ENCODE results near the gene RPS19.

RPS19 gene

DNA sequence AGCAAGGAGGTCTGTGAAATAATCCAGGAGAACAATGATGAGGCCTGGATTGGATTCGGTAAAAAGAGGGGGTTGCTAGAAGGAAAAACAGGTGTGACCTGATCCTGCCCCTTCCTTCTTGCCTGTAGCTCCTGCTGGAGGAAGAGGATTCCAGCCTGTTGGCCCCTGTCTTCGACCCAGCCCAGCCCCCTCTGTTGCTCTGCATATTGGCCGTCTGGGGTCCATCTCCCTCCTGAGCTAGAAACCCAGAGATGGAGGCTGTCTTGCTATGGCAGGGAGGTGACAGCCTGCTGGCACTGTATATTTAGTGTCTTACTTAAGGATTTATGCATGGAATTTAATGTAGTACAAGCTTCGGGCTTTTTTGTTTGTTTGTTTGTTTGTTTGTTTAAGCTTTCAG is 8.6 kb upstream of the RPS19 start:
- no peak for TF ChIP-seq SIN3A (IDR thresholded peaks at IDR 0.05; ENCODE audit: borderline replicate concordance, insufficient read depth, low read length)
- no peak for TF ChIP-seq FOXP2 (optimal IDR thresholded peaks at IDR 0.05; ENCODE audit: borderline replicate concordance, extremely low read depth, extremely low read length, insufficient read depth)
- TF ChIP-seq, protein P1, sequence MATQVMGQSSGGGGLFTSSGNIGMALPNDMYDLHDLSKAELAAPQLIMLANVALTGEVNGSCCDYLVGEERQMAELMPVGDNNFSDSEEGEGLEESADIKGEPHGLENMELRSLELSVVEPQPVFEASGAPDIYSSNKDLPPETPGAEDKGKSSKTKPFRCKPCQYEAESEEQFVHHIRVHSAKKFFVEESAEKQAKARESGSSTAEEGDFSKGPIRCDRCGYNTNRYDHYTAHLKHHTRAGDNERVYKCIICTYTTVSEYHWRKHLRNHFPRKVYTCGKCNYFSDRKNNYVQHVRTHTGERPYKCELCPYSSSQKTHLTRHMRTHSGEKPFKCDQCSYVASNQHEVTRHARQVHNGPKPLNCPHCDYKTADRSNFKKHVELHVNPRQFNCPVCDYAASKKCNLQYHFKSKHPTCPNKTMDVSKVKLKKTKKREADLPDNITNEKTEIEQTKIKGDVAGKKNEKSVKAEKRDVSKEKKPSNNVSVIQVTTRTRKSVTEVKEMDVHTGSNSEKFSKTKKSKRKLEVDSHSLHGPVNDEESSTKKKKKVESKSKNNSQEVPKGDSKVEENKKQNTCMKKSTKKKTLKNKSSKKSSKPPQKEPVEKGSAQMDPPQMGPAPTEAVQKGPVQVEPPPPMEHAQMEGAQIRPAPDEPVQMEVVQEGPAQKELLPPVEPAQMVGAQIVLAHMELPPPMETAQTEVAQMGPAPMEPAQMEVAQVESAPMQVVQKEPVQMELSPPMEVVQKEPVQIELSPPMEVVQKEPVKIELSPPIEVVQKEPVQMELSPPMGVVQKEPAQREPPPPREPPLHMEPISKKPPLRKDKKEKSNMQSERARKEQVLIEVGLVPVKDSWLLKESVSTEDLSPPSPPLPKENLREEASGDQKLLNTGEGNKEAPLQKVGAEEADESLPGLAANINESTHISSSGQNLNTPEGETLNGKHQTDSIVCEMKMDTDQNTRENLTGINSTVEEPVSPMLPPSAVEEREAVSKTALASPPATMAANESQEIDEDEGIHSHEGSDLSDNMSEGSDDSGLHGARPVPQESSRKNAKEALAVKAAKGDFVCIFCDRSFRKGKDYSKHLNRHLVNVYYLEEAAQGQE (IDR thresholded peaks at IDR 0.05; ENCODE audit: insufficient read depth in 1 of 2, low read depth in 2 of 2, low read length in 2 of 2) = no peak
- no peak for TF ChIP-seq TAF1 (IDR thresholded peaks at IDR 0.05; ENCODE audit: borderline replicate concordance, insufficient read depth, low read length)
- no peak for TF ChIP-seq POLR2AphosphoS5 (IDR thresholded peaks at IDR 0.05; ENCODE audit: low read depth, low read length)

DNA sequence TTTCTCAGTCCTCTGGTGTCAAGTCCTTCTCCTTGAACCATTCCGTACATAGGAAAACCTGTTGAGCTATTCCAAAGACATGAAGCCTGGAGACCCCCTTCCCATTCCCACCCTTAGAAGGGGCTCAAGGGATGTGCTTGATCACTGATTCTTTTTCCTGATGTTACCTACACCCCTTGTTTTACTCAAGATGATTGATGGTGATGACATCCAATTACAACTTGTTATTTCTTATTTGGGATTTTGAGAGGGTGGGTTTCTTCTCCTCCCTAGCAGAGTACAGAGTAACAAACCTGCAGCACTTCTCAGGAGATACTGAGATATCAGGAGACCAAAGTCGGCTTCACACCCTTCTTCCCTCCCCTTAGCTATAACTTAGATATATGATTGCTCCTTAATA is 6.7 kb upstream of the RPS19 start:
- TF ChIP-seq POLR2AphosphoS5 (IDR thresholded peaks at IDR 0.05; ENCODE audit: low read depth, low read length) = no peak
- TF ChIP-seq TAF1 (IDR thresholded peaks at IDR 0.05; ENCODE audit: borderline replicate concordance, insufficient read depth, low read length) = no peak
- no peak for TF ChIP-seq FOXP2 (optimal IDR thresholded peaks at IDR 0.05; ENCODE audit: borderline replicate concordance, extremely low read depth, extremely low read length, insufficient read depth)
- no peak for TF ChIP-seq SIN3A (IDR thresholded peaks at IDR 0.05; ENCODE audit: borderline replicate concordance, insufficient read depth, low read length)
- TF ChIP-seq, protein P1 (IDR thresholded peaks at IDR 0.05; ENCODE audit: insufficient read depth in 1 of 2, low read depth in 2 of 2, low read length in 2 of 2) = no peak

DNA sequence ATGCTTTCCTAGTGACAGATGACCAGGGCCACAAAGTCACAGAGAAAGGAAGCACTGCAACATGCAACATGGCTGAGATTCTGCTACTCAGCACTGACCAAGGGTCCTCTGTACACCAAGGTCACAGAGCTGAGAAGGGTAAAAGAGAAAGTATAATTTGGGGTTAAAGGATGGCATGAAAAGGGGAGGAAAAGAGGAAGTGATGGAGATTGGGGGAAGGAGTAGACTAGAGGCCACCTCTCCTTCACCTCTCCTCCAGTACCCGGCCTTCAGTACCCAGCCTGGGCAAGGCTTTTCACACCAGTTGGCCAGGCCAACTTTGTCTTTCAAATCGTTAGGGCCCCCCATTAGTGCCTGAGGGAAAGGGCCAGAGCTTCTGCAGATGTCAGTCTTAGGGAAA is 6.3 kb upstream of the RPS19 start:
- TF ChIP-seq SIN3A (IDR thresholded peaks at IDR 0.05; ENCODE audit: borderline replicate concordance, insufficient read depth, low read length) (no peak), TAF1 (IDR thresholded peaks at IDR 0.05; ENCODE audit: borderline replicate concordance, insufficient read depth, low read length) (no peak), POLR2AphosphoS5 (IDR thresholded peaks at IDR 0.05; ENCODE audit: low read depth, low read length) (no peak), FOXP2 (optimal IDR thresholded peaks at IDR 0.05; ENCODE audit: borderline replicate concordance, extremely low read depth, extremely low read length, insufficient read depth) (no peak)
- TF ChIP-seq, protein P1 (IDR thresholded peaks at IDR 0.05; ENCODE audit: insufficient read depth in 1 of 2, low read depth in 2 of 2, low read length in 2 of 2) = no peak

DNA sequence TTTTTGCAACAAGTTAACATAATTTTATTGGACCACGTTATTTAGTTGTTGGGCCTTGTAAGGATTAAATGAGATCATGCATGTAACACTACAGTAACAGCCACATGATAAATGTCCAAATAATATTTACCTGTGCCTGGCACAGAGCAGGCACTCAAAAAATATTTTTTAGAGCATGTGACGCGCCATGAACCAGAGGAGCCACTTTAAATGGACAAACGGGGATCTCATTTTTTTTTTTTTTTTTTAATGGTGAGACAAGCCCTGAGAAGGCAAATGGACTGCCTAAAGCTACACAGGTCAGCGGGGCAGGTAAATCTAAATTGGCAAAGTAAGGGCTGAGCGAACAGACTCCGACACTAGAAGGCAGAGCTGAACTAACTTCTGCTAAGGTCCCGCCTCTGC is 840 bp upstream of the RPS19 start:
- TF ChIP-seq, protein P1 (IDR thresholded peaks at IDR 0.05; ENCODE audit: insufficient read depth in 1 of 2, low read depth in 2 of 2, low read length in 2 of 2) = no peak
- TF ChIP-seq FOXP2 (optimal IDR thresholded peaks at IDR 0.05; ENCODE audit: borderline replicate concordance, extremely low read depth, extremely low read length, insufficient read depth) (no peak), TAF1 (IDR thresholded peaks at IDR 0.05; ENCODE audit: borderline replicate concordance, insufficient read depth, low read length) (no peak), SIN3A (IDR thresholded peaks at IDR 0.05; ENCODE audit: borderline replicate concordance, insufficient read depth, low read length) (no peak), POLR2AphosphoS5 (IDR thresholded peaks at IDR 0.05; ENCODE audit: low read depth, low read length) (no peak)
